Small intestine (tissue), 7 donors: Measurements from ENCODE around the gene KRT4. TPM values are rescaled to one million over a fixed set of nuclear protein-coding genes. Genes with fewer than 3 reads are reported as not detected.

Experiments used
- DNase-seq, 2 donors: peaks; one replicate each; pipeline versions ENCODE4 v3.0.0 to v3.0.0-alpha.2; 2013
- FAIRE-seq: peaks from 2 replicates; lab custom pipeline; 2012; peaks lifted over from hg19 to GRCh38; lab: Jason Lieb, UNC
- H3K27ac ChIP-seq, 3 donors: one replicate each; pipeline ENCODE4 v1.5.1; 2013; ENCODE audit warnings: low read length in 2 of 3, mild to moderate bottlenecking in 2 of 3, control low read depth in 1 of 3, inconsistent platforms in 1 of 3, low read depth in 1 of 3, moderate library complexity in 1 of 3
- H3K27me3 ChIP-seq, 3 donors: one replicate each; pipeline ENCODE4 v1.6.1; 2013; ENCODE audit warnings: low read length in 3 of 3, inconsistent platforms in 1 of 3; ENCODE audit not compliant: control insufficient read depth in 3 of 3, insufficient read depth in 3 of 3
- H3K36me3 ChIP-seq, 3 donors: one replicate each; pipeline ENCODE4 v1.6.1; 2013; ENCODE audit warnings: low read length in 3 of 3, inconsistent platforms in 1 of 3, low read depth in 1 of 3, mild to moderate bottlenecking in 1 of 3, moderate library complexity in 1 of 3; ENCODE audit not compliant: control insufficient read depth in 3 of 3, insufficient read depth in 2 of 3
- H3K4me1 ChIP-seq, 3 donors: one replicate each; pipeline ENCODE4 v1.6.1; 2013; ENCODE audit warnings: low read length in 2 of 3, inconsistent platforms in 1 of 3, low read depth in 1 of 3, mild to moderate bottlenecking in 1 of 3, moderate library complexity in 1 of 3; ENCODE audit not compliant: control insufficient read depth in 3 of 3, insufficient read depth in 2 of 3
- H3K4me3 ChIP-seq, 3 donors: one replicate each; pipeline ENCODE4 v1.5.1; 2013; ENCODE audit warnings: low read length in 3 of 3, control low read depth in 1 of 3, inconsistent platforms in 1 of 3, low read depth in 1 of 3, mild to moderate bottlenecking in 1 of 3, moderate library complexity in 1 of 3
- H3K9me3 ChIP-seq, 2 donors: one replicate each; pipeline ENCODE4 v1.6.1; 2013; ENCODE audit warnings: low read depth in 1 of 2, low read length in 1 of 2; ENCODE audit not compliant: control insufficient read depth in 2 of 2, insufficient read depth in 1 of 2
- WGBS, 3 donors: extraction: QIAGEN DNeasy Blood & Tissue Kit; methylation state at CpG; one replicate each; pipeline ENCODE4 v1.1.7; 2013; 5-methylcytosine and 5-hydroxymethylcytosine counted together
- polyA plus RNA-seq, 4 donors: library from polyadenylated mRNA; stranded (reverse) in 3 of 4; unstranded in 1 of 4; fragments of 200-250 nt in 3 of 4; fragments of 120-200 nt in 1 of 4; gene quantifications; one replicate each; pipeline versions ENCODE4 v1.2.1 to v1.2.3, GENCODE V29; 2013
- donor health status: healthy with polysubstance abuse.
- donor health status: control.
- donor health status: control.
- donor health status: Bipolar disorder and iron deficiency.
- donor health status: healthy.

Gene KRT4
- polyA plus RNA-seq, 4 donors = 0.04 to 12.3 (median 4.4) TPM

DNA sequence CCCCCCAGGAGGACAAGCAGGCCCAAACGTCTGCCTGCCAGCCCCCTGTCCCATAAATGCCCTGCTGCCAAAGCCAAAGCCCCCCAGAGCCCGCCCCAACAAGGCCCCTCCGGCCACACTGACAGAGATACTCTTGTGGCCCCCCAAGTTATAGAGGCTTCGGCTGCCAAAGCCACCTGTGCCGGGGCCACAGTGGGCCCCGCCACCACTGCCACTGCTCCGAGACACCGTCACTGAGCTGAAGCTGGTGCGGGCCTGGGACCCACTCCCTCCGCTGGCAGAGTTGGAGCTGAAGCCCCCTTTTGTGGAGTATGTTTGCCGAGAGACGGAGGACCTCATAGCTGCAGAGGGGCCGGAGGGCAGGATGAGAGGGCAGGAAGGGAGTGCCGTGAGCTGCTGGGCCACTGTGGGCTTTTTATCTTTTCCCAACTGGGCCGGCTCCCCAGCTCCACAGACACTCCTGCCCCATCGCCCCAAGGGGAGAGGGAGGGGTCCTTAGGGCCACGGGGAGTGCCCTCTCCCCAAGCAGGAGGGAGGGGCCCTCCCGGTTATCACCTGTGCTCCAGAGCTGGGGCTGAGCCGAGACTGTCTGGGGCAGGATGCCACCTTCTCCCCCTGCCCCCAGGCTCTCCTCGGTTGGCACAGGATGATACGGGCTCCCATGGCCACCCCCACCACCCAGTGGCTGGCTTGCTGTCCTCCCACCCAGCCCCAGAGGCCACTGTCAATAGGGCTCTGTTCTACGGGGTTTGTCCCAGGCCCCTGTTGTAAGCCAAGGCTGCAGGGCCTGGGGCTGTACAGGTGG, 20.2 kb upstream of the KRT4 start, which contains the start of gene KRT79:
TSS of gene KRT79 (minus strand) at position 390 of the 805 bp plus-strand sequence. CDS start at position 339, 51 bp downstream.
- Histone ChIP-seq H3K27ac (no peak within 1 kb of the TSS), H3K9me3 (no peaks in the 10 kb centered on the region), H3K36me3 (no peaks in the 10 kb centered on the region), H3K4me1 (peaks cover 0 to 4% (median 0%) of the 10 kb centered on the region in 3 donors), H3K27me3 (peaks cover 0 to 3% (median 2%) of the 10 kb centered on the region in 3 donors), H3K4me3 (no peak within 1 kb of the TSS)
- DNase-seq (no peak), FAIRE-seq (no peak)
- WGBS, 3 donors = 76 to 81% (median 76%) methylated on average over 20 to 22 of the region's 22 CpGs

DNA sequence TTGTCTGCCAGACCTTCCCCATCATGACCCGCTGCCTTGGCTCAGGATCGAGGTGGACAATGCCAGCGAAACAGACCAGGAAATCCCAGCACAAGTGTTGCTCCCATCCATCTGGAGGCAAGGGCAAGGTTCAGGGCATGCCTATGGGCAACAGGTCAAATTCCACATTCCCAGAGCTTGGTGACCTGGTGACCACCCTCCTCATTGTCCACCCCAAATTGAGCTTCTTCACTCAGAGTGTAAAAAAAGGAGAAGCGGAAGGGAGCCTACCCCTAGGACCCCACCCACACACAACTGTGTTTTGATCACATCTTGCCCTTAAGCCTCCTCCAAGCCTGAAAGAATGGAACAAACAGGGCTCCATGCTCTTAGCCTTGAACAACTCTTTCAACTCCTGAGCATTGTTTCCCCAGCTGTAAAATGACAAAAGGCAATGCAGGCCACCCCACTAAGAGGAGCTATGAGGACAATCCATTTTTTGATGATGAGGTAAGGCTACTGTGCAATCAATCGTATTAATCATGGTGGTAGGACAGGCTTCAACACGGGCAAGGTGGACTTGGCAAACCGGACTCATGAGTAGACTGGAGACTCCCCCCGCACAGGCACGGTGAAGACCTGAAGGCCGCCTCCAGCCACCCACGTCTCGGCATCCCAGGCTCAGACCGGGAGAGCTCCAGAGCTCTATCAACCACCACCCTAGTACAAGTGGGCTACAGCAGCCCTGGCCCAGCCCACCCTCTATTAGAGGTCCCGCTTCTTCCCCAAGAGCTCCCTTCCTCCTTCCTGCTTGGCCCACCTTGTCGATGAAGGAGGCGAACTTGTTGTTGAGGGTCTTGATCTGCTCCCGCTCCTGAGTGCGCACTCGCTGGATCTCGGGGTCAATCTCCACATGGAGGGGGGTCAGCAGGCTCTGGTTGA, 19.3 kb upstream of the KRT4 start:
- no peak for FAIRE-seq

DNA sequence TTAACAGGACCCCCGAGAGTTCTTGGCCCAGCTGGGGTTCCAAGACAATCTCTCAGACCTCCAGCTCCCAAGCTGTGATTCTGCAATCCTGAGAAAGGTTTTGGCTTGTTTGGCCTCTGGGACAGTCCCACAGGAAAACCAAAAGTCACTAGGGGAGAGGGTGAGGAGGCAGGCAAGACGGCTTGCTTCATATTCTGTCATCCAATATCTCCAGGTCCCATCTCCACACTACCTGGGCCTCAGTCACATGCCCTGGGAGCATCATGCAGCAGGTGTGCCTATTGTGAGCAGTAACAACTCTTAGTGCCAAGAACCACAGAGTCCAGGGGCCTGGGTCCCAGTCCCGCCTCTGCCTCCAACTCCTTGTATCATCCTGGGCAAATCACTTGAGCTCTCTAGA, 18.5 kb upstream of the KRT4 start:
- Histone ChIP-seq H3K4me1 (peaks cover 0 to 4% (median 0%) of the 10 kb centered on the region in 3 donors), H3K4me3 (no peak overlapping the region), H3K27ac (no peak overlapping the region), H3K36me3 (no peaks in the 10 kb centered on the region), H3K9me3 (no peaks in the 10 kb centered on the region), H3K27me3 (peaks cover 0 to 2% (median 0%) of the 10 kb centered on the region in 3 donors)
- no peak for DNase-seq
- FAIRE-seq = no peak
- 56 to 65% (median 59%) methylated on average over 3 of the region's 3 CpGs for WGBS, 3 donors

More for the DNA sequence above, 19.3 kb upstream of the KRT4 start:
- peaks cover 0 to 4% (median 0%) of the 10 kb centered on the region in 3 donors for H3K4me1 ChIP-seq
- H3K4me3 ChIP-seq = no peak overlapping the region
- WGBS, 3 donors = 83 to 86% (median 84%) methylated on average over 17 to 20 of the region's 20 CpGs
- DNase-seq = peak; percentile 25 to 66
- H3K27me3 ChIP-seq = peaks cover 0 to 3% (median 2%) of the 10 kb centered on the region in 3 donors
- no peaks in the 10 kb centered on the region for H3K9me3 ChIP-seq
- H3K36me3 ChIP-seq = no peaks in the 10 kb centered on the region
- H3K27ac ChIP-seq = no peak overlapping the region

DNA sequence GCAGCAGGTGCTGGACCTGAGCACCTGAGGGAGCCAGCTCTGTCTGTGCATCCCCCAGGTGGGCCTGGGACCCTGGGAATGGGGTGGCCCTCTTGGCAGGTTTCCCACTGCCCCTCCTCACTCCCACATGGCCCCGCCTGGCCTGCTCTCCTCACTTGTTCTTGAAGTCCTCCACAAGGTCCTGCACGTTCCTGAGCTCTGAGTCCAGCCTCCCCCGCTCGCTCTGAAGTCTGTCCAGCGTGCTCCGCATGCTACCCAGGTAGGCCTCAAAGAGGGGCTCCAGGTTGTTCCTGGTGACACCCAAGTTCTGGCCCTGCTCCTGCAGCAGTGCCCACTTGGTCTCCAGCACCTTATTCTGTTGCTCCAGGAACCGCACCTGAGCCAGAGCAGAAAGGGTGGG, 17.3 kb upstream of the KRT4 start:
- peaks cover 0 to 4% (median 0%) of the 10 kb centered on the region in 3 donors for H3K4me1 ChIP-seq
- FAIRE-seq (no peak), DNase-seq (no peak)
- no peaks in the 10 kb centered on the region for H3K36me3 ChIP-seq
- H3K9me3 ChIP-seq = no peaks in the 10 kb centered on the region
- H3K4me3 ChIP-seq = no peak overlapping the region
- peaks cover 0 to 2% (median 0%) of the 10 kb centered on the region in 3 donors for H3K27me3 ChIP-seq
- no peak overlapping the region for H3K27ac ChIP-seq
- 84 to 90% (median 86%) methylated on average over 7 of the region's 7 CpGs for WGBS, 3 donors

DNA sequence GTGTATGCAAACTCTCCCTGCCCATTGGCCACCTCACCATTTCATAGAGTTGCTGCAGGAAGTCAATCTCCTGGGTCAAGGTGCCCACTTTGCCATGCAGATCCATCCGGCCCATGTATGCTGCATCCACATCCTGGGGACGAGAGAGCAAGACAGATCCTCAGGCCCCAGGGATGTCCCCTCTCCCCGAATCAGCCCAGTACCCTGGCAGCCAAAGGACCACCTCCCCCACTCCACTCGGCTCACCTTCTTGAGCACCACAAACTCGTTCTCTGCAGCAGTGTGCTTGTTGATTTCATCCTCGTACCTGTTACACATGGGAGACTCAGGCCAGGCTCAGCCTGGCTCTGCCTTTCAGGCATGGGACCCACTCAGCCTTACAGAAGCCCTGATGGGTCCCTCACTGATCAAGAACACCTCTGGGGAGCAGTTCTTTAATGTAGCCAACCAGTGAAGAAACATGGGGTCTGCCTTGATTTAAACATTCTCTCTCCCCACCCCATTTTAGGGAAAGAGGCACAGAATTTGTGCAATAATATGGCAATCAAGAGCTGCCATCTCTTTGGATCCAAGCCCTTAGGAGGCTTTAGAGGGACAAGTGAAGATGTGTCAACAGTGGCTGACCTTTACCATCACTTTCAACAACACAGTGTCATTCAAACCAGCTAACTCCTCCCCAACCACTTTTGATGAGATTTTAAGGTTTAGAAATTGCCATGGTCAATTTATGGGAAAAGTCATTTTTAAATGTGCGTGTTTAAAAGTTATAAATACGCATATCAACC, 16.3 kb upstream of the KRT4 start:
- FAIRE-seq = no peak
- H3K4me3 ChIP-seq = no peak overlapping the region
- no peaks in the 10 kb centered on the region for H3K9me3 ChIP-seq
- H3K27me3 ChIP-seq = no peaks in the 10 kb centered on the region
- H3K36me3 ChIP-seq = no peaks in the 10 kb centered on the region
- peaks cover 0 to 4% (median 0%) of the 10 kb centered on the region in 3 donors for H3K4me1 ChIP-seq
- no peak for DNase-seq
- H3K27ac ChIP-seq = no peak overlapping the region
- 75 to 84% (median 81%) methylated on average over 8 of the region's 8 CpGs for WGBS, 3 donors

- no peaks in the 10 kb centered on the region for H3K9me3 ChIP-seq
- H3K4me3 ChIP-seq = no peak overlapping the region
- H3K27me3 ChIP-seq = no peaks in the 10 kb centered on the region
- 26 to 41% (median 40%) methylated on average over 2 of the region's 2 CpGs for WGBS, 3 donors
- H3K36me3 ChIP-seq = no peaks in the 10 kb centered on the region
- DNase-seq (no peak), FAIRE-seq (no peak)
- peaks cover 0 to 4% (median 0%) of the 10 kb centered on the region in 3 donors for H3K4me1 ChIP-seq
- H3K27ac ChIP-seq = no peak overlapping the region
Observed at GRCh38 chr12:52828591-52829021, 14.7 kb upstream of the KRT4 start.

- Histone ChIP-seq H3K9me3 (no peaks in the 10 kb centered on the region), H3K4me3 (no peak overlapping the region), H3K4me1 (peaks cover 0 to 3% (median 0%) of the 10 kb centered on the region in 3 donors), H3K27me3 (no peaks in the 10 kb centered on the region), H3K36me3 (no peaks in the 10 kb centered on the region), H3K27ac (no peak overlapping the region)
- DNase-seq = no peak
- no peak for FAIRE-seq
Observed at GRCh38 chr12:52828156-52828555, 14.2 kb upstream of the KRT4 start.
